Gastroesophageal sphincter (tissue), 3 donors: ENCODE results near the gene GPC1.

ENCODE experiments used
- POLR2AphosphoS5 ChIP-seq: sonication (generic); formaldehyde crosslinking; IDR thresholded peaks from one replicate; pipeline ENCODE4 v1.6.1; 2017; ENCODE audit warnings: antibody characterized with exemption
- TF ChIP-seq, protein P1 (sequence below), 4 experiments: fragments of 200-600 bp in 2 of 4; fragments of 450-650 bp in 2 of 4; sonication (generic) in 1 of 4; IDR thresholded peaks; one replicate each; pipeline ENCODE4 v1.5.1; 2017 to 2019; ENCODE audit warnings: antibody characterized with exemption in 4 of 4, mild to moderate bottlenecking in 2 of 4, moderate library complexity in 2 of 4

DNA sequence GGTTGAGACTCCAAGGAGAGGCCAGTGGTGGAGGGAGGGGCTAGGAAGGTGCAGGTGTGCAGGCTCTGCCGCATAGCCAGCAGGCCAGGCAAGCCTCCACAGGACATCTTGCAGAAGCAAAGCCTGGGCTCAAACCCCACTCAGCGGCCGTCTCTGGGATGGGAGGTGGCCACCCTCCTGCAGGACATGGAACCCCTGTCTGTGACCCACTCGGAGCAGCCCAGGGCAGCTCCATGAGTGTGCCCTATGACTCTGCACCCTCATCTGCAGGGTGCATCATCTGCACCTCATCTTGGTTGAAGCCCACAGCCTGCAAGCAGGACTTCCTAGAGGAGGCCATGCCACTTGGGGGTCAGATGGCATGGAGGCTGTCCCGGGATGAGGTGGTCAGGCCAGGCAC lies 46.3 kb downstream of the GPC1 start:
- TF ChIP-seq, protein P1, sequence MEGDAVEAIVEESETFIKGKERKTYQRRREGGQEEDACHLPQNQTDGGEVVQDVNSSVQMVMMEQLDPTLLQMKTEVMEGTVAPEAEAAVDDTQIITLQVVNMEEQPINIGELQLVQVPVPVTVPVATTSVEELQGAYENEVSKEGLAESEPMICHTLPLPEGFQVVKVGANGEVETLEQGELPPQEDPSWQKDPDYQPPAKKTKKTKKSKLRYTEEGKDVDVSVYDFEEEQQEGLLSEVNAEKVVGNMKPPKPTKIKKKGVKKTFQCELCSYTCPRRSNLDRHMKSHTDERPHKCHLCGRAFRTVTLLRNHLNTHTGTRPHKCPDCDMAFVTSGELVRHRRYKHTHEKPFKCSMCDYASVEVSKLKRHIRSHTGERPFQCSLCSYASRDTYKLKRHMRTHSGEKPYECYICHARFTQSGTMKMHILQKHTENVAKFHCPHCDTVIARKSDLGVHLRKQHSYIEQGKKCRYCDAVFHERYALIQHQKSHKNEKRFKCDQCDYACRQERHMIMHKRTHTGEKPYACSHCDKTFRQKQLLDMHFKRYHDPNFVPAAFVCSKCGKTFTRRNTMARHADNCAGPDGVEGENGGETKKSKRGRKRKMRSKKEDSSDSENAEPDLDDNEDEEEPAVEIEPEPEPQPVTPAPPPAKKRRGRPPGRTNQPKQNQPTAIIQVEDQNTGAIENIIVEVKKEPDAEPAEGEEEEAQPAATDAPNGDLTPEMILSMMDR (IDR thresholded peaks at IDR 0.05), result no peak
- no peak for TF ChIP-seq POLR2AphosphoS5
